Measurements from ENCODE around the gene METTL9.

DNA sequence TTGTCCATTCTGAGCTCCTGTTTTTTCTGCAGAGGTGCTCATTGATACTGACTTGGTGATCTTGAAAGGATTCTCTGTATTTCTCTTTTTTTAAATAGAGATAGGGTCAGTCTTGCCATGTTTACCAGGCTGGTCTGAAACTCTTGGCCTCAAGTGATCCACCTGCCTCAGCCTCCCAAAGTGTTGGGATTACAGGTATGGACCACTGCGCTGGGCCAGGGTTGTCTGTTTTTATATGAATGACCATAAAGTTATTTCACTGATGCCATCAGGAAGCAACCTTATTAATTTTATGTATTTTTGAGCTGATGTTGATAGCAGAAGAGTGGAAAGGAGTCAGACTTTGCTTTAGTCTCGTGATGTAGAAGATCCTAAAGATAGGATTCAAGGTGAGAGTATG is 35.7 kb upstream of the METTL9 start:
- TF ChIP-seq, protein P1, sequence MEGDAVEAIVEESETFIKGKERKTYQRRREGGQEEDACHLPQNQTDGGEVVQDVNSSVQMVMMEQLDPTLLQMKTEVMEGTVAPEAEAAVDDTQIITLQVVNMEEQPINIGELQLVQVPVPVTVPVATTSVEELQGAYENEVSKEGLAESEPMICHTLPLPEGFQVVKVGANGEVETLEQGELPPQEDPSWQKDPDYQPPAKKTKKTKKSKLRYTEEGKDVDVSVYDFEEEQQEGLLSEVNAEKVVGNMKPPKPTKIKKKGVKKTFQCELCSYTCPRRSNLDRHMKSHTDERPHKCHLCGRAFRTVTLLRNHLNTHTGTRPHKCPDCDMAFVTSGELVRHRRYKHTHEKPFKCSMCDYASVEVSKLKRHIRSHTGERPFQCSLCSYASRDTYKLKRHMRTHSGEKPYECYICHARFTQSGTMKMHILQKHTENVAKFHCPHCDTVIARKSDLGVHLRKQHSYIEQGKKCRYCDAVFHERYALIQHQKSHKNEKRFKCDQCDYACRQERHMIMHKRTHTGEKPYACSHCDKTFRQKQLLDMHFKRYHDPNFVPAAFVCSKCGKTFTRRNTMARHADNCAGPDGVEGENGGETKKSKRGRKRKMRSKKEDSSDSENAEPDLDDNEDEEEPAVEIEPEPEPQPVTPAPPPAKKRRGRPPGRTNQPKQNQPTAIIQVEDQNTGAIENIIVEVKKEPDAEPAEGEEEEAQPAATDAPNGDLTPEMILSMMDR (IDR thresholded peaks at IDR 0.05): no peak
- TF ChIP-seq POLR2A (IDR thresholded peaks at IDR 0.05): no peak

Data from uterus (tissue), 2 donors.